Measurements from ENCODE around the gene NDST1. TPM values are rescaled to one million over a fixed set of nuclear protein-coding genes. Genes with fewer than 3 reads are reported as not detected.

Gene NDST1
- total RNA-seq, 2 experiments from 2014 or later, result 1.1 to 1.6 TPM

GRCh38 chr5:150588596-150588890, 80.6 kb downstream of the NDST1 start:
- Histone ChIP-seq H3K36me3 (ENCODE audit: insufficient read depth, low read length) (no peaks in the 10 kb centered on the region), H3K4me1 (ENCODE audit: insufficient read depth, low read length) (no peaks in the 10 kb centered on the region), H3K27me3 (ENCODE audit: control insufficient read depth in 1 of 2, insufficient read depth in 2 of 2, low read length in 2 of 2) (no peaks in the 10 kb centered on the region), H3K27ac (ENCODE audit: low read depth in 1 of 2, low read length in 2 of 2) (no peak overlapping the region), H3K9me3 (ENCODE audit: control insufficient read depth in 1 of 2, insufficient read depth in 1 of 2, low read length in 2 of 2) (peaks cover 0 to 5% of the 10 kb centered on the region in 2 experiments), H3K4me3 (ENCODE audit: low read length) (no peak overlapping the region)
- no peaks in the 10 kb centered on the region for H3K9me3 Mint-ChIP-seq
- no peaks in the 10 kb centered on the region for H3K27me3 Mint-ChIP-seq
- H3K27ac Mint-ChIP-seq, result no peak overlapping the region
- ChIA-PET POLR2A (no interaction called here), CTCF (no interaction called here)
- ATAC-seq (ENCODE audit: poor library complexity) (no peak), DNase-seq (no peak)
- intact Hi-C loops (cut with DNase I, micrococcal nuclease), result no loop called here
- H3K4me3 Mint-ChIP-seq, result no peak overlapping the region
- H3K4me1 Mint-ChIP-seq (ENCODE audit: low read depth), result no peaks in the 10 kb centered on the region
- H3K36me3 Mint-ChIP-seq (ENCODE audit: low read depth), result no peaks in the 10 kb centered on the region
- TF ChIP-seq CTCF (IDR thresholded peaks at IDR 0.05), result no peak

- Histone ChIP-seq H3K4me1 (ENCODE audit: insufficient read depth, low read length) (no peaks in the 10 kb centered on the region), H3K9me3 (ENCODE audit: control insufficient read depth in 1 of 2, insufficient read depth in 1 of 2, low read length in 2 of 2) (peaks cover 0 to 5% of the 10 kb centered on the region in 2 experiments), H3K4me3 (ENCODE audit: low read length) (no peak overlapping the region), H3K27me3 (ENCODE audit: control insufficient read depth in 1 of 2, insufficient read depth in 2 of 2, low read length in 2 of 2) (no peaks in the 10 kb centered on the region), H3K27ac (ENCODE audit: low read depth in 1 of 2, low read length in 2 of 2) (no peak overlapping the region), H3K36me3 (ENCODE audit: insufficient read depth, low read length) (no peaks in the 10 kb centered on the region)
- ATAC-seq (ENCODE audit: poor library complexity) (no peak), DNase-seq (peak in 1 of 14 experiments; percentile 20)
- no peaks in the 10 kb centered on the region for H3K27me3 Mint-ChIP-seq
- ChIA-PET POLR2A (no interaction called here), CTCF (no interaction called here)
- no peaks in the 10 kb centered on the region for H3K36me3 Mint-ChIP-seq (ENCODE audit: low read depth)
- intact Hi-C loops (cut with DNase I, micrococcal nuclease), result no loop called here
- H3K4me3 Mint-ChIP-seq, result no peak overlapping the region
- no peak for TF ChIP-seq CTCF (IDR thresholded peaks at IDR 0.05)
- no peaks in the 10 kb centered on the region for H3K9me3 Mint-ChIP-seq
- H3K4me1 Mint-ChIP-seq (ENCODE audit: low read depth), result no peaks in the 10 kb centered on the region
- no peak overlapping the region for H3K27ac Mint-ChIP-seq
These were observed 82.1 kb downstream of the NDST1 start for GRCh38 chr5:150589862-150590601.

- Mint-ChIP-seq H3K9me3 (no peaks in the 10 kb centered on the region), H3K4me3 (no peak overlapping the region), H3K36me3 (ENCODE audit: low read depth) (no peaks in the 10 kb centered on the region), H3K4me1 (ENCODE audit: low read depth) (no peaks in the 10 kb centered on the region), H3K27ac (no peak overlapping the region), H3K27me3 (no peaks in the 10 kb centered on the region)
- Histone ChIP-seq H3K9me3 (ENCODE audit: control insufficient read depth in 1 of 2, insufficient read depth in 1 of 2, low read length in 2 of 2) (peaks cover 0 to 5% of the 10 kb centered on the region in 2 experiments), H3K36me3 (ENCODE audit: insufficient read depth, low read length) (no peaks in the 10 kb centered on the region), H3K27me3 (ENCODE audit: control insufficient read depth in 1 of 2, insufficient read depth in 2 of 2, low read length in 2 of 2) (no peaks in the 10 kb centered on the region), H3K4me3 (ENCODE audit: low read length) (no peak overlapping the region), H3K27ac (ENCODE audit: low read depth in 1 of 2, low read length in 2 of 2) (no peak overlapping the region), H3K4me1 (ENCODE audit: insufficient read depth, low read length) (no peaks in the 10 kb centered on the region)
- no peak for ATAC-seq (ENCODE audit: poor library complexity)
- intact Hi-C loops (cut with DNase I, micrococcal nuclease), result no loop called here
- TF ChIP-seq CTCF (IDR thresholded peaks at IDR 0.05), result no peak
- POLR2A ChIA-PET, result no interaction called here
- DNase-seq, result peak in 1 of 14 experiments; percentile 32
- CTCF ChIA-PET, result no interaction called here
These were observed 83.2 kb downstream of the NDST1 start for GRCh38 chr5:150590979-150591695.

All from CD4-positive, alpha-beta T cell (primary cell).